ENCODE results near the gene BMP6.

GRCh38 chr6:7899889-7900213, 174.0 kb downstream of the BMP6 start:
- no peak for TF ChIP-seq POLR2A (IDR thresholded peaks at IDR 0.05; ENCODE audit: borderline replicate concordance, extremely low read depth, insufficient read depth, insufficient read length)
- TF ChIP-seq, protein P1, sequence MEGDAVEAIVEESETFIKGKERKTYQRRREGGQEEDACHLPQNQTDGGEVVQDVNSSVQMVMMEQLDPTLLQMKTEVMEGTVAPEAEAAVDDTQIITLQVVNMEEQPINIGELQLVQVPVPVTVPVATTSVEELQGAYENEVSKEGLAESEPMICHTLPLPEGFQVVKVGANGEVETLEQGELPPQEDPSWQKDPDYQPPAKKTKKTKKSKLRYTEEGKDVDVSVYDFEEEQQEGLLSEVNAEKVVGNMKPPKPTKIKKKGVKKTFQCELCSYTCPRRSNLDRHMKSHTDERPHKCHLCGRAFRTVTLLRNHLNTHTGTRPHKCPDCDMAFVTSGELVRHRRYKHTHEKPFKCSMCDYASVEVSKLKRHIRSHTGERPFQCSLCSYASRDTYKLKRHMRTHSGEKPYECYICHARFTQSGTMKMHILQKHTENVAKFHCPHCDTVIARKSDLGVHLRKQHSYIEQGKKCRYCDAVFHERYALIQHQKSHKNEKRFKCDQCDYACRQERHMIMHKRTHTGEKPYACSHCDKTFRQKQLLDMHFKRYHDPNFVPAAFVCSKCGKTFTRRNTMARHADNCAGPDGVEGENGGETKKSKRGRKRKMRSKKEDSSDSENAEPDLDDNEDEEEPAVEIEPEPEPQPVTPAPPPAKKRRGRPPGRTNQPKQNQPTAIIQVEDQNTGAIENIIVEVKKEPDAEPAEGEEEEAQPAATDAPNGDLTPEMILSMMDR (IDR thresholded peaks at IDR 0.05 in 2 of 3, conservative IDR thresholded peaks at IDR 0.05 in 1 of 3; ENCODE audit: borderline replicate concordance in 1 of 3, insufficient read depth in 1 of 3, low read depth in 2 of 3, low read length in 2 of 3): no peak
- TF ChIP-seq EZH2 (IDR thresholded peaks at IDR 0.05): no peak
- TF ChIP-seq TCF7L2 (IDR thresholded peaks at IDR 0.05; ENCODE audit: borderline replicate concordance, extremely low read depth, insufficient read depth, insufficient read length): no peak

All from HCT116 (cell line).